HUES64 (cell line): ENCODE data around the gene SATB2. TPM values are rescaled to one million over a fixed set of nuclear protein-coding genes. Genes with fewer than 3 reads are reported as not detected.
A peak's percentile ranks its signal among the peaks of the same experiment; 100 is the strongest.

ENCODE experiments used
- H3K27ac ChIP-seq: 2 replicates; pipeline ENCODE4 v1.7.0; 2013; ENCODE audit warnings: low read depth, low read length, inconsistent platforms
- H3K27me3 ChIP-seq: 2 replicates; pipeline ENCODE4 v1.6.1; 2013; ENCODE audit warnings: mild to moderate bottlenecking, low read length; ENCODE audit not compliant: insufficient read depth
- H3K36me3 ChIP-seq: 2 replicates; pipeline ENCODE4 v1.6.1; 2013; ENCODE audit warnings: mild to moderate bottlenecking, low read length; ENCODE audit not compliant: insufficient read depth
- H3K4me1 ChIP-seq: 2 replicates; pipeline ENCODE4 v1.6.1; 2013; ENCODE audit warnings: mild to moderate bottlenecking, low read length, moderate library complexity; ENCODE audit not compliant: insufficient read depth
- H3K4me3 ChIP-seq: 2 replicates; pipeline ENCODE4 v1.5.1; 2013; ENCODE audit warnings: mild to moderate bottlenecking, low read length, moderate library complexity
- H3K9ac ChIP-seq: 2 replicates; pipeline ENCODE4 v1.6.1; 2013; ENCODE audit warnings: mild to moderate bottlenecking, low read depth, low read length
- H3K9me3 ChIP-seq: 2 replicates; pipeline ENCODE4 v1.6.1; 2013; ENCODE audit warnings: low read depth, low read length; ENCODE audit not compliant: insufficient read depth
- WGBS: fragments of 150-250, 120-280 bp; methylation state at CpG from one replicate; pipeline ENCODE4 v1.1.7; 2013; ENCODE audit warnings: missing lambda C conversion rate; 5-methylcytosine and 5-hydroxymethylcytosine counted together
- polyA plus RNA-seq, 2 experiments: library from polyadenylated mRNA; stranded (reverse); fragments of 50-300 nt; gene quantifications; one replicate each; pipeline ENCODE4 v1.2.3, GENCODE V29; 2013

The SATB2 gene
- 4.5 TPM for polyA plus RNA-seq (2013, experiment 1 of 2)
- 4.1 TPM for polyA plus RNA-seq (2013, experiment 2 of 2)

DNA sequence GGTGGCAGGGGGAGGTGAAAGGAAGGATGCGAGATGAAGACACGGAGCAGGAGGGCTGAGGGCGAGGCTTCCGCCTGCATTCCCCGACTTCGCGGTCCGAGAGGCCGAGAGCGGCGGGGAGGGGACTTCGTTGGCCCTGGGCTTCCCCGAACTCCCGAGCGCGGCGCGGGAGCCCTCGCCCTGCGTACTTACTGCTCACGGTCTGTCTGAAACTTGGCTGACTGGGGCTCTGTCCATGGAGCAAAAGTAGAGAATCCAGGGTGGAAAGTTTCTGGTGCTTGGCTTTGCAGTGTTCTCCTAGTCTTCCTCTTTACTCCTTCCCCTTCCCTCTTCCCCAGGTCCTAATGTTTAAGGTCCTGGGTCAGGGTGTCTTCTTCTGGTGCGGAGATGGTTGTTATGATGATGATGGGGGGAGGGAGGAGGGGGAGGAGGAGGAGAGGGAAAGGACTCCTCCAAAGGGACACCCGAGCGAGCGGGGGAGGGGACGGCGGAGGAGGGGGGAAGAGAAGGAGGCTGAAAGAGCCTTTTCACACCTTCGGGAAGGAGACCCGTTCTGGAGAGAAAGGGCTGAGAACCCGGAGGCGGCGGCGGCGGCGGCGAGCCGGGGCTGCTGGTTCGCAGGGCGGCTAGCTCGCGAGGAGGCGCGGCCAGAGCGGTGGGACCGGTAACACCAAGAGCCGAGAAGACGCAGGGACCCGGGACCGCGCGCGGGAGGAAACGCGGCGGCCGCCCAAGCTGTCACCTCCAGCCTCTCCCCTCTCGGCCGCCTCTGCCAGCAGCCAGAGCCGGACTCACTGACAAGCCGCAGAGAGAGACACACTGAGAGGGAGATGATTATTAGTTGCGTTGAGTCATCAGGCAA, at the start of gene SATB2:
Gene SATB2 (minus strand): TSS at position 793 of the 862 bp plus-strand sequence. CDS start 1,902 bp downstream, outside the sequence.
- Histone ChIP-seq H3K36me3 (no peaks in the 10 kb centered on the region), H3K27ac (no peak within 1 kb of the TSS; the same call in 1 of the 2 replicates), H3K9me3 (no peaks in the 10 kb centered on the region), H3K4me1 (peaks cover 22% of the 10 kb centered on the region), H3K27me3 (peaks cover 80% of the 10 kb centered on the region), H3K4me3 (peak within 1 kb of the TSS; percentile 81), H3K9ac (peak within 1 kb of the TSS; percentile 65)
- WGBS, result under 1% methylated on average over 60 of the region's 61 CpGs

- Histone ChIP-seq H3K4me1 (no peaks in the 10 kb centered on the region), H3K36me3 (no peaks in the 10 kb centered on the region), H3K4me3 (no peak overlapping the region), H3K9me3 (no peaks in the 10 kb centered on the region), H3K9ac (no peak overlapping the region), H3K27ac (no peak overlapping the region), H3K27me3 (no peaks in the 10 kb centered on the region)
- WGBS, result 88% methylated on average over 2 of the region's 2 CpGs
Measured at GRCh38 chr2:199505755-199506403, 48.1 kb upstream of the SATB2 start.

DNA sequence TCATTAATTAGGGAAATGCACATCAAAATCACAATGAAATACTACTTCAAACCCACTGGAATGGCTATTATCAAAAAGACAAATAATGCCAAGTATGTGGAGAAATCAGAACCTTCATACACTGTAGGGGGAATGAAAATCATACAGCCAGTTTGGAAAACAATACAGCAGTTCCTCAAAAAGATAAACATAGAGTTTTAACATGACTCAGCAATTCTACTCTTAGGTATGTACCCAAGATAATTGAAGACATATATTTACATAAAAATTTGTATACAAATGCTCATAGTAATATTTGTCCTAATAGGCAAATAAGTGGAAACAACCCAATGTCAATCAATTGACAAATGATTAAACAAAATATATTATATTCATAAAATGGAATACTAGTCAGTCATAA, 45.4 kb upstream of the SATB2 start:
- Histone ChIP-seq H3K9me3 (no peaks in the 10 kb centered on the region), H3K9ac (no peak overlapping the region), H3K27me3 (no peaks in the 10 kb centered on the region), H3K4me1 (no peaks in the 10 kb centered on the region), H3K4me3 (no peak overlapping the region), H3K36me3 (no peaks in the 10 kb centered on the region), H3K27ac (no peak overlapping the region)

DNA sequence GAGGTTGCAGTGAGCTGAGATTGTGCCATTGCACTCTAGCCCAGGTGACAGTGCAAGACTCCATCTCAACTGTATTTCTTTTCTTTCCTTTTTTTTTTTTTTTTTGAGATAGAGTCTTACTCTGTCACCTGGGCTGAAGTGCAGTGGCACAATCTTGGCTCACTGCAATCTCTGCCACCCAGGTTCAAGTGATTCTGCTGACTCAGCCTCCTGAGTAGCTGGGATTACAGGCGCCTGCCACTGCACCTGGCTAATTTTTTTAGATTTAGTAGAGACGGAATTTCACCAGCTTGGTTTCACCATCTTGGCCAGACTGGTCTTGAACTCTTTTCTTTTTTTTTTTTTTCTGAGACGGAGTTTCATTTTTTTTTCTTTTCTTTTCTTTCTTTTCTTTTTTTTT, 41.3 kb upstream of the SATB2 start:
- Histone ChIP-seq H3K36me3 (no peaks in the 10 kb centered on the region), H3K9ac (no peak overlapping the region), H3K9me3 (no peaks in the 10 kb centered on the region), H3K27me3 (no peaks in the 10 kb centered on the region), H3K27ac (no peak overlapping the region), H3K4me1 (no peaks in the 10 kb centered on the region), H3K4me3 (no peak overlapping the region)
- WGBS, result 96% methylated on average over 3 of the region's 3 CpGs

DNA sequence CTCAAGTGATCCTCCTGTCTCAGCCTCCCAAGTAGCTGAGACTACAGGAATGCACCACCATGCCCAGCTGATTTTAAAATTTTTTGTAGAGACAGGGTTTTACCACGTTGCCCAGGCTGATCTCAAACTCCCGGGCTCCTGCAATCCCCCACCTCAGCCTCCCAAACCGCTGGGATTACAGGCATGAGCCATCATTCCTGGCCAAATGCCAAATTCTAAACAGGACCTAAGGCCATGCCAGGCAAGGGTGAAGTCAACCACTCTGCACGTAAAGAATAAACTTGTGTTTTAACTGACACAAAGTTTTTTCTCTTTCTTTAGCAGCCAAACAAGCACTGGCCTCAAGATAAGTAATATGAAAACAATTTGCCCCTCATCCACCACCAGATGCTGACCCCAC, 37.4 kb upstream of the SATB2 start:
- Histone ChIP-seq H3K4me1 (no peaks in the 10 kb centered on the region), H3K9me3 (no peaks in the 10 kb centered on the region), H3K27ac (no peak overlapping the region), H3K4me3 (no peak overlapping the region), H3K27me3 (no peaks in the 10 kb centered on the region), H3K36me3 (no peaks in the 10 kb centered on the region), H3K9ac (no peak overlapping the region)
- 91% methylated on average over 4 of the region's 4 CpGs for WGBS

DNA sequence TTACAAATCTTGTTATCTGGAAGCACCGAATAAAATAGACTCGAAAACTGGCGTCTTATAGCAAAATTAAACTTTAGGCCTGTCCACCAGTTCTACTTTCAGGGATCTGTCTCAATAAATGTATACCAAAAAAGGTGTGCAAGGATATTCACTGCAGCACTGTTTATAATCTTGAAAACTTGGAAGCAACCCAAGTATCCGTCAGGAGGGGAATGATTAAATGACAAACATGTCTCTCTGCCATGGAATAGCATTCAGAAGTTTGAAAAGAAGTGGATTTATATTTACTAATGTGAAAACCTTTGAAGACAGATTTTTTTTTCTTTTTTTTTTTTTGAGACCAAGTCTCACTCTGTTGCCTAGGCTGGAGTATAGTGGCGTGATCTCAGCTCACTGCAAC, 32.3 kb upstream of the SATB2 start:
- no peak overlapping the region for H3K9ac ChIP-seq
- H3K4me1 ChIP-seq, result no peaks in the 10 kb centered on the region
- no peak overlapping the region for H3K4me3 ChIP-seq
- H3K27ac ChIP-seq, result no peak overlapping the region
- H3K9me3 ChIP-seq, result no peaks in the 10 kb centered on the region
- H3K36me3 ChIP-seq, result no peaks in the 10 kb centered on the region
- H3K27me3 ChIP-seq, result no peaks in the 10 kb centered on the region
- 94% methylated on average over 5 of the region's 5 CpGs for WGBS

DNA sequence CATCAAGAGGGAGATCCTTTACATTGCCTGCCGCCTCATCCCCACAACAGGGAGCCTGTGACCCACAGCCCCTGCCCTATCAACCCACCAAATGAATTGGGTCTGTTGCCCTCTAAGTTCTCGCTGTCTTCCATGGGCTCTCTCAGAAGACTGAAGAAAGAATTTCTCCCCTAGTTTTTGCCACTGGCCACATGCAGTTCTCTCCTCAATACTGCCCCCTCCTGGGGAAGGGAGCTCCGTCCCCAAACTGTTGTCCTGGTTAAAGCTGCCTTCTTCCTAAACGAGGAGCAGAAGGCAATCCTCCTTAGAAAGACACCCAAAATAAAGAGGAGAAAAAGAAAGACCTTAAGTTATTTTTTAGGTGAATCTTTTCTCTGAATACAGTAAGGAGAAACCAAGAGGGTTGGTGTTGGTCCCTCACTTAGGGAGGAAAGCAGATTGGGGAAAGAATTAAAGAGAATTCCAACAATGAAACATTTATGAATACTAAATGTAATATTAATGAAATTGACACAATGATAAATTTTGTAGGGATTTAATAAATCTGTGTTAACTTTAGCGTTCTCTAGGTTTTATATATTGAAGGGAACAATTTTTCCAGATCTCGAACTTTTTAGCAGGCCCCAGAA, 31.1 kb upstream of the SATB2 start:
- H3K27ac ChIP-seq, result no peak overlapping the region
- H3K4me3 ChIP-seq, result no peak overlapping the region
- H3K27me3 ChIP-seq, result no peaks in the 10 kb centered on the region
- no peaks in the 10 kb centered on the region for H3K4me1 ChIP-seq
- 63% methylated on average over 5 of the region's 6 CpGs for WGBS
- H3K9ac ChIP-seq, result no peak overlapping the region
- H3K36me3 ChIP-seq, result no peaks in the 10 kb centered on the region
- H3K9me3 ChIP-seq, result no peaks in the 10 kb centered on the region

- no peaks in the 10 kb centered on the region for H3K27me3 ChIP-seq
- no peak overlapping the region for H3K9ac ChIP-seq
- H3K36me3 ChIP-seq, result no peaks in the 10 kb centered on the region
- H3K27ac ChIP-seq, result no peak overlapping the region
- 23% methylated on average over 5 of the region's 5 CpGs for WGBS
- no peaks in the 10 kb centered on the region for H3K9me3 ChIP-seq
- H3K4me1 ChIP-seq, result no peaks in the 10 kb centered on the region
- H3K4me3 ChIP-seq, result no peak overlapping the region
Measured at GRCh38 chr2:199485732-199486335, 28.1 kb upstream of the SATB2 start.

GRCh38 chr2:199484927-199485326, 27.2 kb upstream of the SATB2 start:
- Histone ChIP-seq H3K9me3 (no peaks in the 10 kb centered on the region), H3K27me3 (no peaks in the 10 kb centered on the region), H3K36me3 (no peaks in the 10 kb centered on the region), H3K9ac (no peak overlapping the region), H3K4me1 (no peaks in the 10 kb centered on the region), H3K4me3 (no peak overlapping the region), H3K27ac (no peak overlapping the region)
- 92% methylated on average over 1 of the region's 1 CpG for WGBS

GRCh38 chr2:199480966-199481365, 23.2 kb upstream of the SATB2 start:
- Histone ChIP-seq H3K27me3 (no peaks in the 10 kb centered on the region), H3K4me1 (no peaks in the 10 kb centered on the region), H3K27ac (no peak overlapping the region), H3K9ac (no peak overlapping the region), H3K4me3 (no peak overlapping the region), H3K36me3 (no peaks in the 10 kb centered on the region), H3K9me3 (no peaks in the 10 kb centered on the region)
- 77% methylated on average over 2 of the region's 2 CpGs for WGBS

DNA sequence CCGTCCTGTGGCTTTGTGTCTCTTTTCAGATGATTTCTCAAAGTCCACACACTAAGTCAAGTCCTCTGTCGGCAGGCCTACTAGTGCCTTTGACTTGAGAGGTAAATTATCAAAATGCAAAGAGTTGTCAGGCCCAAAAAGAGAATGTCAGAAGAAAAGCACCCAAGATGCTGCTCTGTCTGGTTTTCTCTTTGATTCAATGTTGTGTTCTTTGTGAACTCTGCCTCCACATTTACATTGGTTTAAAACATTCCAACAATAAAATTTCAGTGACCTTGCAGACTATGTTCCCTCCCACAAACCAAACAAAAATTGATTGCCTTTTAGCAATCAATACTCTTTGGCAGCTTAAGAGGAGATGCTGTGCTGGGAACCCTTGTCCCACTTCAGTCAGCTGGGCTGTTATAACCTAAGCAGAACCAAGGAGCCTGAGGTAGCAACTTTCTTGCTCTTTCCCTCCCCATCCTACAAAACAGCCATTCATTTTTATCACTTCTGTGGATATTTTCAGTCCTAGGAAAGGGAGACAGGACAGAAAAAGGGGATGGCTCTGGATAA, 19.6 kb upstream of the SATB2 start:
- Histone ChIP-seq H3K9me3 (no peaks in the 10 kb centered on the region), H3K4me1 (no peaks in the 10 kb centered on the region), H3K9ac (no peak overlapping the region), H3K27me3 (peaks cover 23% of the 10 kb centered on the region), H3K27ac (no peak overlapping the region), H3K4me3 (no peak overlapping the region), H3K36me3 (no peaks in the 10 kb centered on the region)
- 94% methylated on average over 2 of the region's 2 CpGs for WGBS
